ENCODE data around the gene TMEM232.

DNA sequence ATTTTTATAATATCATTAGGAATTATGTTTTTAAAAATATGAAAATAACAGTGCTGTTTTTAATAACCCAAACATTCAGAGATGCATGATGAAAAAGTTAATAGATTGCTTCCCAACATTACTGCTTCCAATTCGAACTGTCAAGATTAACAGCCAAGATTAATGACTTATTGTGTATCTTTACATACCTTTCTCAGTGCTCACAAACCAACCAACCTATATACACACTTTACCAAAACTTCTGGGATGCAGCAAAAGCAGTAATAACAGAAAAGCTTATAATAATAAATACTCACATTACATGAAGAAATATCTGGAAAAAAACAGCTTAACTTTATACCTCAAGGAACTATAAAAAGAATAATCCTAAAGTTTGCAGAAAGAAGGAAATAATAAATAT lies 82.1 kb downstream of the TMEM232 start:
- TF ChIP-seq, protein P1, sequence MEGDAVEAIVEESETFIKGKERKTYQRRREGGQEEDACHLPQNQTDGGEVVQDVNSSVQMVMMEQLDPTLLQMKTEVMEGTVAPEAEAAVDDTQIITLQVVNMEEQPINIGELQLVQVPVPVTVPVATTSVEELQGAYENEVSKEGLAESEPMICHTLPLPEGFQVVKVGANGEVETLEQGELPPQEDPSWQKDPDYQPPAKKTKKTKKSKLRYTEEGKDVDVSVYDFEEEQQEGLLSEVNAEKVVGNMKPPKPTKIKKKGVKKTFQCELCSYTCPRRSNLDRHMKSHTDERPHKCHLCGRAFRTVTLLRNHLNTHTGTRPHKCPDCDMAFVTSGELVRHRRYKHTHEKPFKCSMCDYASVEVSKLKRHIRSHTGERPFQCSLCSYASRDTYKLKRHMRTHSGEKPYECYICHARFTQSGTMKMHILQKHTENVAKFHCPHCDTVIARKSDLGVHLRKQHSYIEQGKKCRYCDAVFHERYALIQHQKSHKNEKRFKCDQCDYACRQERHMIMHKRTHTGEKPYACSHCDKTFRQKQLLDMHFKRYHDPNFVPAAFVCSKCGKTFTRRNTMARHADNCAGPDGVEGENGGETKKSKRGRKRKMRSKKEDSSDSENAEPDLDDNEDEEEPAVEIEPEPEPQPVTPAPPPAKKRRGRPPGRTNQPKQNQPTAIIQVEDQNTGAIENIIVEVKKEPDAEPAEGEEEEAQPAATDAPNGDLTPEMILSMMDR (IDR thresholded peaks at IDR 0.05) = no peak
- no peak for TF ChIP-seq POLR2A (IDR thresholded peaks at IDR 0.05)
- no peak for TF ChIP-seq EP300 (IDR thresholded peaks at IDR 0.05; ENCODE audit: low read depth)
- no peak for TF ChIP-seq POLR2AphosphoS5 (IDR thresholded peaks at IDR 0.05)

Data from transverse colon (tissue), 4 donors.